HG02938 (cell line): ENCODE results near the gene SCYGR4.
"Not testable (repeated sequence)": the region's sequence is repeated elsewhere in the genome, so short reads cannot be mapped to it uniquely, and the experiment has no call there.

Experiments
- ATAC-seq: cut with Tn5 transposase; IDR thresholded peaks from one replicate; pipeline ENCODE4 v1.9.1; 2021; ENCODE audit warnings: mild to moderate bottlenecking, moderate library complexity; ENCODE audit not compliant: unreplicated experiment

Gene SCYGR4

DNA sequence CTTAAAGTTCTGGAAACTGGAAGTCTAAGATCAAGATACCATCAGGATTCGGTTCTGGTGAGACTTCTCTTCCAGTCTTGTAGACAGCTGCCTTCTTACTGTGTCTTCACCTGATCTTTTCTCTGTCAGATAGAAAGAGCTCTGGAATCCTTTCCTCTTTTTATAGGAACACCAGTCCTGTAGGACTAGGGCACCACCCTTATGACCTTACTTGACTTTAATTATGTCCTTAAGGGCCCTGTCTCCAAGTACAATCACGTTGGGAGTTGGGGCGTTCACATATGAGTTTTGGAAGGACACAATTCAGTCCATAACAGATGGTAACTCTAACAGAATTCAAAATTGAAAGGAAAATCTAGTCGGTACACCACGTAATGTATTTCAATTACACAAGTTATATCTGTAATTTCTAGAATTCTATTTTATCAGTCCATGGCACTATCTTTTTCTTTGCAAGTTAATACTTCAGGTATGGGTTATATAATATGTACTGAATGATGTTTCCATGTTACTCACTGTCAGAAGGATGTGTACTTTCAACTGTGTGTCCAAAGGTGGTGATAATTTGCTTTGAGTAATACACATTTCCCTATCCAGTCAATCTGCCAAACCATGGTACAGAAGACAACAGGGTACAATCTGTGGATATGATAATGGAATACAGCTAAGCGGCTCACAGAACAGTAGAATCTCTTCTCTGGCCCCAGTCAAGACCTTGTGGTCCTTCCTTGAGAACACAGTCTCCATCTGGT lies 48.1 kb downstream of the SCYGR4 start:
- ATAC-seq, result no peak

DNA sequence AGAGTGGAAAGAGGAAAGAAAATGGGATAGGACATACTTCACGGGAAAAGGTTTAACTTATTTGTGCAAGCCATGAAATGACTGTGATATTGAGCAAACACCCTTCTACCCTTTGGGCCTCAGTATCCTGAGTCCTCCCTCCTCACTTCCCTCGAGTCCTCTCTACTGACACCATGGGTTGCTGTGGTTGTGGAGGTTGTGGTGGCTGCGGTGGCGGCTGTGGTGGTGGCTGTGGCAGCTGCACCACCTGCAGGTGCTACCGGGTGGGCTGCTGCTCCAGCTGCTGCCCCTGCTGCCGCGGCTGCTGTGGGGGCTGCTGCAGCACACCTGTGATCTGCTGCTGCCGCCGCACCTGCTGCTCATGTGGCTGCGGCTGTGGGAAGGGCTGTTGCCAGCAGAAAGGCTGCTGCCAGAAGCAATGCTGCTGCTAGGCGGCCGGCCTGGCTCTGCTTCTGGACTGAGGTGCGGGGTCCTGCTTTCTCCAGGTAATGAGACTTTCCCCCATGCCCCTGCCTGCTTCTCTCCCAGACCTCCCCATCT lies 49.4 kb downstream of the SCYGR4 start, which contains the start of gene SCYGR5:
TSS of gene SCYGR5 (plus strand) at position 174 of the 540 bp plus-strand sequence. CDS start at position 174, 0 bp downstream.
- ATAC-seq, result not testable (repeated sequence)
